ENCODE data around the gene PHACTR4. TPM values are rescaled to one million over a fixed set of nuclear protein-coding genes. Genes with fewer than 3 reads are reported as not detected.
A peak's percentile ranks its signal among the peaks of the same experiment; 100 is the strongest.
"Not testable (repeated sequence)": the region's sequence is repeated elsewhere in the genome, so short reads cannot be mapped to it uniquely, and the experiment has no call there.

The PHACTR4 gene
- total RNA-seq, 4 donors from 2014 or later: 9.1 to 17.7 (median 13.4) TPM

GRCh38 chr1:28458237-28459228, 89.0 kb downstream of the PHACTR4 start:
- peak overlapping the region in 3 of 4 donors; percentile 16 to 64 (median 51) for H3K27ac ChIP-seq
- ATAC-seq (no peak), DNase-seq (no peak)
- in situ Hi-C loops (cut with MboI; ENCODE audit: low sequenced_read_pairs in 4 of 4): no loop called here
- no peaks in the 10 kb centered on the region for H3K9me3 ChIP-seq
- TF ChIP-seq, protein P1, sequence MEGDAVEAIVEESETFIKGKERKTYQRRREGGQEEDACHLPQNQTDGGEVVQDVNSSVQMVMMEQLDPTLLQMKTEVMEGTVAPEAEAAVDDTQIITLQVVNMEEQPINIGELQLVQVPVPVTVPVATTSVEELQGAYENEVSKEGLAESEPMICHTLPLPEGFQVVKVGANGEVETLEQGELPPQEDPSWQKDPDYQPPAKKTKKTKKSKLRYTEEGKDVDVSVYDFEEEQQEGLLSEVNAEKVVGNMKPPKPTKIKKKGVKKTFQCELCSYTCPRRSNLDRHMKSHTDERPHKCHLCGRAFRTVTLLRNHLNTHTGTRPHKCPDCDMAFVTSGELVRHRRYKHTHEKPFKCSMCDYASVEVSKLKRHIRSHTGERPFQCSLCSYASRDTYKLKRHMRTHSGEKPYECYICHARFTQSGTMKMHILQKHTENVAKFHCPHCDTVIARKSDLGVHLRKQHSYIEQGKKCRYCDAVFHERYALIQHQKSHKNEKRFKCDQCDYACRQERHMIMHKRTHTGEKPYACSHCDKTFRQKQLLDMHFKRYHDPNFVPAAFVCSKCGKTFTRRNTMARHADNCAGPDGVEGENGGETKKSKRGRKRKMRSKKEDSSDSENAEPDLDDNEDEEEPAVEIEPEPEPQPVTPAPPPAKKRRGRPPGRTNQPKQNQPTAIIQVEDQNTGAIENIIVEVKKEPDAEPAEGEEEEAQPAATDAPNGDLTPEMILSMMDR (IDR thresholded peaks at IDR 0.05 in 4 of 5, conservative IDR thresholded peaks at IDR 0.05 in 1 of 5): no peak
- no peak for TF ChIP-seq POLR2A (IDR thresholded peaks at IDR 0.05)
- no peak overlapping the region for H3K4me3 ChIP-seq
- H3K4me1 ChIP-seq: peaks cover 2 to 21% of the 10 kb centered on the region in 2 donors
- H3K27me3 ChIP-seq: no peaks in the 10 kb centered on the region
- intact Hi-C loops (cut with DNase I; ENCODE audit: low total_unique reads): no loop called here
- H3K36me3 ChIP-seq: peaks cover 0 to 29% of the 10 kb centered on the region in 2 donors

DNA sequence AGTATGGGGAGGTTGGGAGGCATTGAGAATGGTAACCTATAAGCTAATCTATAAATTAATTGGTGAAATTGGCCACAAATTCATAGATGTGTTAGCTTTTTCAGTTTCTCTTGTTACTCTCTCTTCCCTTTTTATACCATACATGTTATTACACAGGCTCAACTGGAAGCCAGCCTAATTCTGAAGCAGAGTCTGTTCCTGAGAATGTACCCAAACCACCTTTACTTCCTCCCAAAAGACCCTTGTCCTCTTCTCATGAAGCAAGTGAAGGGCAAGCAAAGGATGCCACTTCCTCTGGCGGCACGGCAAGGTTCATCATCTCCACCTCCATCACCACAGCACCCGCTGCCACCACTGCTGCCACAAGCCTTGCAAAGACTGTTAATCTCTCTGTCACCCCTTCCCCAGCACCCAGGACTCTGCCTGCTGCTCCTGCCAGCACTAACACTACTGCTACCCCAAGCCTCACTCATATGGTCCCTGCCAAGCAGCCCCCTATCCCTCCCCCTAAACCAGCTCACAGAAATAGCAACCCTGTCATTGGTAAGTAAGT, 96.8 kb downstream of the PHACTR4 start:
- no peak for DNase-seq
- Histone ChIP-seq H3K4me3 (no peak overlapping the region), H3K27me3 (no peaks in the 10 kb centered on the region), H3K9me3 (no peaks in the 10 kb centered on the region), H3K36me3 (peaks cover 0 to 49% of the 10 kb centered on the region in 2 donors), H3K4me1 (no peaks in the 10 kb centered on the region), H3K27ac (no peak overlapping the region)
- intact Hi-C loops (cut with DNase I; ENCODE audit: low total_unique reads) (loop anchor here (10.0 kb wide), 1 partner anchor 52 kb away; no protein-coding TSS in a partner anchor), in situ Hi-C loops (cut with MboI; ENCODE audit: low sequenced_read_pairs in 4 of 4) (no loop called here)
- no peak for ATAC-seq
- TF ChIP-seq, protein P1 (IDR thresholded peaks at IDR 0.05 in 4 of 5, conservative IDR thresholded peaks at IDR 0.05 in 1 of 5): no peak
- TF ChIP-seq POLR2A (IDR thresholded peaks at IDR 0.05): no peak

GRCh38 chr1:28470146-28470545, 100.6 kb downstream of the PHACTR4 start:
- Histone ChIP-seq H3K36me3 (peaks cover 0 to 39% of the 10 kb centered on the region in 2 donors), H3K9me3 (no peaks in the 10 kb centered on the region), H3K27ac (no peak overlapping the region), H3K4me3 (no peak overlapping the region), H3K27me3 (no peaks in the 10 kb centered on the region), H3K4me1 (no peaks in the 10 kb centered on the region)
- TF ChIP-seq, protein P1 (IDR thresholded peaks at IDR 0.05 in 4 of 5, conservative IDR thresholded peaks at IDR 0.05 in 1 of 5): no peak
- TF ChIP-seq POLR2A (IDR thresholded peaks at IDR 0.05): no peak
- ATAC-seq: no peak
- in situ Hi-C loops (cut with MboI; ENCODE audit: low sequenced_read_pairs in 4 of 4) (no loop called here), intact Hi-C loops (cut with DNase I; ENCODE audit: low total_unique reads) (no loop called here)
- no peak for DNase-seq

DNA sequence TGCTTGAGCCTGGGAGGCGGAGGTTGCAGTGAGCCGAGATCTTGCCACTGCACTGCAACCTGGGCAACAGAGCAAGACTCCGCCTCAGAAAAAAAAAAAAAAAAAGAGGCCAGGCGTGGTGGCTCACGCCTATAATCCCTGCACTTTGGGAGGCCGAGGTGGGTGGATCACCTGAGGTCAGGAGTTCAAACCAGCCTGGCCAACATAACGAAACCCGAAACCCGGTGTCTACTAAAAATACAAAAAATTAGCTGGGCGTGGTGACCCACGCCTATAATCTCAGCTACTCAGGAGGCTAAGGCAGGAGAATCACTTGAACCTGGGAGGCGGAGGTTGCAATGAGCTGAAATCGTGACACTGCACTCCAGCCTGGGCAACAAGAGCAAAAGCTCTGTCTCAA, 110.0 kb downstream of the PHACTR4 start:
- intact Hi-C loops (cut with DNase I; ENCODE audit: low total_unique reads); ATAC-seq; H3K9me3 ChIP-seq; H3K27ac ChIP-seq; in situ Hi-C loops (cut with MboI; ENCODE audit: low sequenced_read_pairs in 4 of 4); H3K4me3 ChIP-seq; H3K27me3 ChIP-seq; H3K4me1 ChIP-seq; DNase-seq: not testable (repeated sequence)
- peaks cover 0 to 72% of the 10 kb centered on the region in 2 donors for H3K36me3 ChIP-seq

GRCh38 chr1:28480308-28480707, 110.8 kb downstream of the PHACTR4 start:
- H3K4me1 ChIP-seq: no peaks in the 10 kb centered on the region
- H3K27ac ChIP-seq: no peak overlapping the region
- H3K4me3 ChIP-seq: no peak overlapping the region
- H3K27me3 ChIP-seq: no peaks in the 10 kb centered on the region
- H3K9me3 ChIP-seq: no peaks in the 10 kb centered on the region
- intact Hi-C loops (cut with DNase I; ENCODE audit: low total_unique reads) (no loop called here), in situ Hi-C loops (cut with MboI; ENCODE audit: low sequenced_read_pairs in 4 of 4) (no loop called here)
- DNase-seq (no peak), ATAC-seq (no peak)
- TF ChIP-seq, protein P1 (IDR thresholded peaks at IDR 0.05 in 4 of 5, conservative IDR thresholded peaks at IDR 0.05 in 1 of 5): no peak
- TF ChIP-seq POLR2A (IDR thresholded peaks at IDR 0.05): no peak
- H3K36me3 ChIP-seq: peaks cover 0 to 80% of the 10 kb centered on the region in 2 donors

Measured in gastrocnemius medialis (tissue), 4 donors.